ENCODE measurements around the gene CALM1.

DNA sequence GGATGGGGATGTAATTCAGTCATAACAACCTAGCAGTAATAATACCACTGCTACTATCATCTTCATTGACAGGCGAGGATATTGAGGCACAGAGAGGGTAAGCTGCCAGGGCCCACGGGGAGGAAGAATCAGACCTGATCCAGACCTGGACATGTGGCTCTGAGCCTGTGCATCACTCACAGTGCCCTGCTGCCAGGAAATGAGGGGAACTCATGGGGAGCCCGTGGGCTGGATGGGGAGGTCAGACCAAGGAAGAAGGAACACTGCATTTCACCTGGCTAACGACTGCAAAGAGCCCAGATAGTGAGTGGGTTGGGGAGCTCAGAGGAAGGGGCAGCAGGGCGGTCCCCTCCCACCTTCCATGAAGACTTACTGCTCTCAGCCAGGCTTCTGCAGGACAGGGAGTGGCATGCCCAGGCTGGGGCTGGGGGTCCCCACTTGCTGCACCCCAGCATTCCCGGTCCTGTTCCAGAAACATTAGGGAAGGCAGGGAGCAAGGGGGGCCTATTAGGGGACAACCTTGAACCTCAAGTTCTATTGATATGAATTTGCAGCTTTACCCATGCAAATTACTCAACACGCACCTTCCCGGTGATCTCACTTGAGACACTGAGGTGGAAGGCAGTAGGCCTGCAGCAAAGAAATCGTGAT lies 37.7 kb downstream of the CALM1 start:
- TF ChIP-seq, protein P1, sequence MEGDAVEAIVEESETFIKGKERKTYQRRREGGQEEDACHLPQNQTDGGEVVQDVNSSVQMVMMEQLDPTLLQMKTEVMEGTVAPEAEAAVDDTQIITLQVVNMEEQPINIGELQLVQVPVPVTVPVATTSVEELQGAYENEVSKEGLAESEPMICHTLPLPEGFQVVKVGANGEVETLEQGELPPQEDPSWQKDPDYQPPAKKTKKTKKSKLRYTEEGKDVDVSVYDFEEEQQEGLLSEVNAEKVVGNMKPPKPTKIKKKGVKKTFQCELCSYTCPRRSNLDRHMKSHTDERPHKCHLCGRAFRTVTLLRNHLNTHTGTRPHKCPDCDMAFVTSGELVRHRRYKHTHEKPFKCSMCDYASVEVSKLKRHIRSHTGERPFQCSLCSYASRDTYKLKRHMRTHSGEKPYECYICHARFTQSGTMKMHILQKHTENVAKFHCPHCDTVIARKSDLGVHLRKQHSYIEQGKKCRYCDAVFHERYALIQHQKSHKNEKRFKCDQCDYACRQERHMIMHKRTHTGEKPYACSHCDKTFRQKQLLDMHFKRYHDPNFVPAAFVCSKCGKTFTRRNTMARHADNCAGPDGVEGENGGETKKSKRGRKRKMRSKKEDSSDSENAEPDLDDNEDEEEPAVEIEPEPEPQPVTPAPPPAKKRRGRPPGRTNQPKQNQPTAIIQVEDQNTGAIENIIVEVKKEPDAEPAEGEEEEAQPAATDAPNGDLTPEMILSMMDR (IDR thresholded peaks at IDR 0.05), result no peak
- TF ChIP-seq POLR2A (IDR thresholded peaks at IDR 0.05), result no peak

Data from body of pancreas (tissue), 4 donors.